Skeletal muscle cell (primary cell): ENCODE measurements around the gene TMTC4.

Experiments
- DNase-seq: peaks from one replicate; pipeline ENCODE4 v3.0.0-alpha.2; 2010; ENCODE audit warnings: low read depth
- H3K4me3 ChIP-seq: 2 replicates; pipeline ENCODE4 v1.5.1; 2011; ENCODE audit warnings: low read depth, mild to moderate bottlenecking, control low read depth, low read length, moderate library complexity

TMTC4 gene

GRCh38 chr13:100671389-100672182, 3.0 kb downstream of the TMTC4 start:
- H3K4me3 ChIP-seq: no peak overlapping the region
- DNase-seq: no peak

GRCh38 chr13:100668408-100668807, 6.2 kb downstream of the TMTC4 start:
- no peak for DNase-seq
- H3K4me3 ChIP-seq: no peak overlapping the region

GRCh38 chr13:100667894-100668293, 6.7 kb downstream of the TMTC4 start:
- DNase-seq: no peak

GRCh38 chr13:100666124-100666523, 8.5 kb downstream of the TMTC4 start:
- DNase-seq: no peak
- H3K4me3 ChIP-seq: no peak overlapping the region

More at GRCh38 chr13:100667894-100668293, 6.7 kb downstream of the TMTC4 start:
- H3K4me3 ChIP-seq: no peak overlapping the region

GRCh38 chr13:100665403-100665802, 9.2 kb downstream of the TMTC4 start:
- no peak overlapping the region for H3K4me3 ChIP-seq
- DNase-seq: no peak

GRCh38 chr13:100664171-100664900, 10.3 kb downstream of the TMTC4 start:
- no peak for DNase-seq

GRCh38 chr13:100662468-100663211, 12.0 kb downstream of the TMTC4 start:
- DNase-seq: no peak
- H3K4me3 ChIP-seq: no peak overlapping the region

More at GRCh38 chr13:100664171-100664900, 10.3 kb downstream of the TMTC4 start:
- no peak overlapping the region for H3K4me3 ChIP-seq

GRCh38 chr13:100660761-100661160, 13.8 kb downstream of the TMTC4 start:
- no peak for DNase-seq
- H3K4me3 ChIP-seq: no peak overlapping the region

GRCh38 chr13:100659578-100659977, 15.0 kb downstream of the TMTC4 start:
- DNase-seq: no peak
- no peak overlapping the region for H3K4me3 ChIP-seq

- DNase-seq: no peak
- H3K4me3 ChIP-seq: no peak overlapping the region
Observed at GRCh38 chr13:100658363-100658762, 16.2 kb downstream of the TMTC4 start.

- no peak for DNase-seq
- no peak overlapping the region for H3K4me3 ChIP-seq
Observed at GRCh38 chr13:100657881-100658315, 16.7 kb downstream of the TMTC4 start.

GRCh38 chr13:100652510-100652909, 22.1 kb downstream of the TMTC4 start:
- no peak overlapping the region for H3K4me3 ChIP-seq
- DNase-seq: no peak

GRCh38 chr13:100650326-100650725, 24.3 kb downstream of the TMTC4 start:
- H3K4me3 ChIP-seq: no peak overlapping the region
- DNase-seq: no peak

- H3K4me3 ChIP-seq: no peak overlapping the region
- no peak for DNase-seq
Observed at GRCh38 chr13:100648354-100648753, 26.2 kb downstream of the TMTC4 start.

GRCh38 chr13:100646871-100647270, 27.7 kb downstream of the TMTC4 start:
- H3K4me3 ChIP-seq: no peak overlapping the region
- DNase-seq: no peak

- peak; percentile 12 for DNase-seq
- no peak overlapping the region for H3K4me3 ChIP-seq
Observed at GRCh38 chr13:100646030-100646673, 28.4 kb downstream of the TMTC4 start.

- no peak overlapping the region for H3K4me3 ChIP-seq
- DNase-seq: no peak
Observed at GRCh38 chr13:100645382-100645781, 29.2 kb downstream of the TMTC4 start.

- H3K4me3 ChIP-seq: no peak overlapping the region
- DNase-seq: no peak
Observed at GRCh38 chr13:100644371-100644770, 30.2 kb downstream of the TMTC4 start.

GRCh38 chr13:100637796-100638195, 36.8 kb downstream of the TMTC4 start:
- no peak for DNase-seq

GRCh38 chr13:100637380-100637779, 37.2 kb downstream of the TMTC4 start:
- DNase-seq: no peak
- H3K4me3 ChIP-seq: no peak overlapping the region

More at GRCh38 chr13:100637796-100638195, 36.8 kb downstream of the TMTC4 start:
- H3K4me3 ChIP-seq: no peak overlapping the region
